H9 (cell line): ENCODE measurements around the gene DPP10. TPM values are rescaled to one million over a fixed set of nuclear protein-coding genes. Genes with fewer than 3 reads are reported as not detected.

Experiments
- DNase-seq: peaks from one replicate; pipeline ENCODE4 v3.0.0-alpha.2; 2017
- H2AFZ ChIP-seq: one replicate; pipeline ENCODE4 v1.6.1; 2013; ENCODE audit warnings: mild to moderate bottlenecking, low read length, control low read depth, moderate library complexity
- H2AK5ac ChIP-seq: 2 replicates; pipeline ENCODE4 v1.6.1; 2013; ENCODE audit warnings: low read length, control low read depth, mixed read lengths; ENCODE audit not compliant: insufficient read length
- H2BK120ac ChIP-seq: one replicate; pipeline ENCODE4 v1.6.1; 2013; ENCODE audit warnings: low read depth, mild to moderate bottlenecking, low read length, control low read depth, inconsistent platforms; ENCODE audit not compliant: poor library complexity, severe bottlenecking
- H2BK12ac ChIP-seq: 2 replicates; pipeline ENCODE4 v1.6.1; 2013; ENCODE audit warnings: low read length, control low read depth, mixed read lengths, low read depth; ENCODE audit not compliant: insufficient read length
- H2BK15ac ChIP-seq: 2 replicates; pipeline ENCODE4 v1.6.1; 2013; ENCODE audit warnings: low read depth, low read length, control low read depth
- H2BK20ac ChIP-seq: one replicate; pipeline ENCODE4 v1.6.1; 2013; ENCODE audit warnings: low read depth, mild to moderate bottlenecking, low read length, control low read depth, inconsistent platforms; ENCODE audit not compliant: poor library complexity, severe bottlenecking
- H2BK5ac ChIP-seq: 2 replicates; pipeline ENCODE4 v1.6.1; 2013; ENCODE audit warnings: low read length, control low read depth, mixed read lengths; ENCODE audit not compliant: insufficient read length
- H3K14ac ChIP-seq: 2 replicates; pipeline ENCODE4 v1.6.1; 2013; ENCODE audit warnings: low read length, control low read depth; ENCODE audit not compliant: insufficient read depth
- H3K18ac ChIP-seq: 2 replicates; pipeline ENCODE4 v1.6.1; 2013; ENCODE audit warnings: low read depth, mild to moderate bottlenecking, mixed read lengths, low read length, control low read depth; ENCODE audit not compliant: insufficient read length
- H3K23ac ChIP-seq: 2 replicates; pipeline ENCODE4 v1.6.1; 2013; ENCODE audit warnings: low read length, control low read depth, mixed read lengths, low read depth; ENCODE audit not compliant: insufficient read length
- H3K23me2 ChIP-seq: 2 replicates; pipeline ENCODE4 v1.6.1; 2013; ENCODE audit warnings: low read depth, mild to moderate bottlenecking, mixed read lengths, low read length, control low read depth; ENCODE audit not compliant: insufficient read length, poor library complexity, severe bottlenecking
- H3K27ac ChIP-seq: 2 replicates; pipeline ENCODE4 v1.5.1; 2013; ENCODE audit warnings: low read length, control low read depth, mixed read lengths, low read depth; ENCODE audit not compliant: insufficient read length
- H3K27me3 ChIP-seq: 2 replicates; pipeline ENCODE4 v1.6.1; 2013; ENCODE audit warnings: low read length, control low read depth, inconsistent platforms; ENCODE audit not compliant: insufficient read depth
- H3K4ac ChIP-seq: 2 replicates; pipeline ENCODE4 v1.6.1; 2013; ENCODE audit warnings: low read depth, mild to moderate bottlenecking, control low read depth, inconsistent platforms, low read length, moderate library complexity
- H3K4me1 ChIP-seq: 2 replicates; pipeline ENCODE4 v1.6.1; 2013; ENCODE audit warnings: low read length, control low read depth, inconsistent platforms; ENCODE audit not compliant: insufficient read depth
- H3K4me2 ChIP-seq: 2 replicates; pipeline ENCODE4 v1.6.1; 2013; ENCODE audit warnings: low read length, control low read depth, mixed read lengths; ENCODE audit not compliant: insufficient read length, insufficient read depth
- H3K56ac ChIP-seq: 2 replicates; pipeline ENCODE4 v1.6.1; 2013; ENCODE audit warnings: low read depth, mild to moderate bottlenecking, mixed read lengths, low read length, control low read depth; ENCODE audit not compliant: insufficient read length
- H3K79me1 ChIP-seq: 2 replicates; pipeline ENCODE4 v1.6.1; 2013; ENCODE audit warnings: low read depth, mild to moderate bottlenecking, moderate library complexity, low read length, control low read depth, inconsistent platforms; ENCODE audit not compliant: insufficient read depth, poor library complexity, severe bottlenecking
- H3K79me2 ChIP-seq: 2 replicates; pipeline ENCODE4 v1.6.1; 2013; ENCODE audit warnings: low read length, control low read depth, inconsistent platforms; ENCODE audit not compliant: insufficient read depth
- H3K9ac ChIP-seq: 2 replicates; pipeline ENCODE4 v1.6.1; 2013; ENCODE audit warnings: low read length, control low read depth, mixed read lengths; ENCODE audit not compliant: insufficient read length; ENCODE audit errors: extremely low read depth
- H3K9me3 ChIP-seq: one replicate; pipeline ENCODE4 v1.6.1; 2013; ENCODE audit warnings: low read depth, low read length, inconsistent platforms; ENCODE audit not compliant: control insufficient read depth
- H3T11ph ChIP-seq: one replicate; pipeline ENCODE4 v1.6.1; 2013; ENCODE audit warnings: mild to moderate bottlenecking, low read length, control low read depth, inconsistent platforms
- H4K20me1 ChIP-seq: one replicate; pipeline ENCODE4 v1.6.1; 2013; ENCODE audit not compliant: control insufficient read depth, insufficient read length, insufficient read depth
- H4K5ac ChIP-seq: 2 replicates; pipeline ENCODE4 v1.6.1; 2013; ENCODE audit warnings: low read depth, mild to moderate bottlenecking, mixed read lengths, low read length, control low read depth; ENCODE audit not compliant: insufficient read length
- H4K8ac ChIP-seq: replicated peaks from 2 replicates; pipeline ENCODE4 v1.6.1; 2013; ENCODE audit warnings: low read length, control low read depth, mixed read lengths, low read depth; ENCODE audit not compliant: insufficient read length
- H4K91ac ChIP-seq: 2 replicates; pipeline ENCODE4 v1.6.1; 2013; ENCODE audit warnings: low read depth, mild to moderate bottlenecking, moderate library complexity, mixed read lengths, low read length, control low read depth; ENCODE audit not compliant: insufficient read length
- H3K27ac Mint-ChIP-seq, 3 experiments: 2 replicates in 2 of 3; 3 replicates in 1 of 3; pipeline ENCODE4 v1.8.0; 2020 to 2021; ENCODE audit warnings: mixed read lengths in 3 of 3, mild to moderate bottlenecking in 1 of 3, moderate library complexity in 1 of 3
- H3K27me3 Mint-ChIP-seq: 2 replicates; pipeline ENCODE4 v1.8.0; 2021; ENCODE audit warnings: low read depth, mild to moderate bottlenecking, moderate library complexity, mixed read lengths
- H3K36me3 Mint-ChIP-seq, 3 experiments: 2 replicates in 2 of 3; 3 replicates in 1 of 3; pipeline ENCODE4 v1.8.0; 2020 to 2021; ENCODE audit warnings: low read depth in 3 of 3, mixed read lengths in 3 of 3; ENCODE audit not compliant: insufficient read depth in 1 of 3
- H3K4me1 Mint-ChIP-seq, 2 experiments: 2 replicates each; pipeline ENCODE4 v1.8.0; 2020; ENCODE audit warnings: mixed read lengths in 2 of 2
- H3K4me3 Mint-ChIP-seq, 2 experiments: 2 replicates in 1 of 2; 3 replicates in 1 of 2; pipeline ENCODE4 v1.8.0; 2020 to 2021; ENCODE audit warnings: mild to moderate bottlenecking in 2 of 2, mixed read lengths in 2 of 2, moderate library complexity in 1 of 2
- H3K9me3 Mint-ChIP-seq, 2 experiments: 2 replicates in 1 of 2; 3 replicates in 1 of 2; pipeline ENCODE4 v1.8.0; 2020; ENCODE audit warnings: mild to moderate bottlenecking in 2 of 2, mixed read lengths in 2 of 2, moderate library complexity in 1 of 2
- WGBS: extraction: QIAGEN DNeasy Blood & Tissue Kit; methylation state at CpG from one replicate; pipeline ENCODE4 v1.1.7; 2013; ENCODE audit warnings: missing lambda C conversion rate, low lambda C conversion rate, mixed read lengths; ENCODE audit not compliant: insufficient read length; ENCODE audit errors: extremely low coverage; 5-methylcytosine and 5-hydroxymethylcytosine counted together
- total RNA-seq: library from RNA; stranded (reverse); gene quantifications from 2 replicates; pipeline ENCODE4 v1.2.1, GENCODE V29; 2021
- TF ChIP-seq, protein P1 (sequence below): fragments of 200-600 bp; sonication (generic); conservative IDR thresholded peaks from 3 replicates; pipeline ENCODE4 v1.8.0; 2021; ENCODE audit warnings: antibody characterized with exemption, mild to moderate bottlenecking

DPP10 gene
- total RNA-seq, 1 experiment from 2014 or later = 11.3 TPM

DNA sequence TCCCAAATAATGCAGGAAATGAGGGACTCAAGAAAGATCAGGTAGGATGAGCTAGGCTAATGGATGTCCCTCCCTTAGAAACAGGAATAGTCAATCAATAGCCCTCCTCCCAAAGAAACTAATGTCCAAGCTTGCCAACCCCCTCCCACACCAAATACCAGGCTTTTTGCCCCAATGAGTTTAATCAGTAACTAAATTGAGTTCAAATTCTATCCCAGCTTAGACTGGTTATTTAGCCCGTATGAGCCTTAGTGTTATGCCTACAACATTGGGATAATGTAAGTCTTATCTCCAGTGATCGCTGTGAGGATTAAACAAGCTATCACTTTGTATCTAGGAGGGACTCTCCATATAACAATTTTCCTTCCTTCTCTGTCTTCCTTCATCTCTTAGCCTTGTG, 310.7 kb downstream of the DPP10 start:
- Histone ChIP-seq H4K5ac (no peak overlapping the region), H2AFZ (no peak overlapping the region)

More for the DNA sequence above, 310.7 kb downstream of the DPP10 start:
- Mint-ChIP-seq H3K4me3 (no peak overlapping the region), H3K27ac (no peak overlapping the region; a peak in 1 of 7 replicates), H3K27me3 (no peaks in the 10 kb centered on the region), H3K9me3 (no peaks in the 10 kb centered on the region; a peak in 1 of 5 replicates), H3K36me3 (peaks cover 0 to 5% (median 0%) of the 10 kb centered on the region in 3 experiments; a peak in 1 of 7 replicates), H3K4me1 (peaks cover 0 to 8% of the 10 kb centered on the region in 2 experiments; a peak in 1 of 4 replicates)
- Histone ChIP-seq H4K8ac (no peak overlapping the region), H4K20me1 (no peaks in the 10 kb centered on the region), H3T11ph (no peak overlapping the region), H2AK5ac (no peak overlapping the region), H3K9me3 (no peaks in the 10 kb centered on the region), H3K79me1 (no peaks in the 10 kb centered on the region), H2BK20ac (no peak overlapping the region), H3K27ac (no peak overlapping the region), H2BK5ac (no peak overlapping the region), H3K56ac (no peak overlapping the region), H4K91ac (no peak overlapping the region), H2BK12ac (no peak overlapping the region), H2BK15ac (no peak overlapping the region), H3K18ac (no peak overlapping the region), H3K27me3 (no peaks in the 10 kb centered on the region), H3K14ac (no peak overlapping the region), H3K4ac (no peak overlapping the region), H3K23ac (no peak overlapping the region), H3K79me2 (no peaks in the 10 kb centered on the region), H2BK120ac (no peak overlapping the region), H3K4me2 (no peak overlapping the region), H3K4me1 (no peaks in the 10 kb centered on the region), H3K9ac (no peak overlapping the region), H3K23me2 (no peaks in the 10 kb centered on the region)
- no peak for DNase-seq
- WGBS = no CpG with 5 or more reads among the region's 2 CpGs
- TF ChIP-seq, protein P1, sequence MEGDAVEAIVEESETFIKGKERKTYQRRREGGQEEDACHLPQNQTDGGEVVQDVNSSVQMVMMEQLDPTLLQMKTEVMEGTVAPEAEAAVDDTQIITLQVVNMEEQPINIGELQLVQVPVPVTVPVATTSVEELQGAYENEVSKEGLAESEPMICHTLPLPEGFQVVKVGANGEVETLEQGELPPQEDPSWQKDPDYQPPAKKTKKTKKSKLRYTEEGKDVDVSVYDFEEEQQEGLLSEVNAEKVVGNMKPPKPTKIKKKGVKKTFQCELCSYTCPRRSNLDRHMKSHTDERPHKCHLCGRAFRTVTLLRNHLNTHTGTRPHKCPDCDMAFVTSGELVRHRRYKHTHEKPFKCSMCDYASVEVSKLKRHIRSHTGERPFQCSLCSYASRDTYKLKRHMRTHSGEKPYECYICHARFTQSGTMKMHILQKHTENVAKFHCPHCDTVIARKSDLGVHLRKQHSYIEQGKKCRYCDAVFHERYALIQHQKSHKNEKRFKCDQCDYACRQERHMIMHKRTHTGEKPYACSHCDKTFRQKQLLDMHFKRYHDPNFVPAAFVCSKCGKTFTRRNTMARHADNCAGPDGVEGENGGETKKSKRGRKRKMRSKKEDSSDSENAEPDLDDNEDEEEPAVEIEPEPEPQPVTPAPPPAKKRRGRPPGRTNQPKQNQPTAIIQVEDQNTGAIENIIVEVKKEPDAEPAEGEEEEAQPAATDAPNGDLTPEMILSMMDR = no peak
